HCT116 (cell line): Measurements from ENCODE around the gene TCF12. TPM values are rescaled to one million over a fixed set of nuclear protein-coding genes. Genes with fewer than 3 reads are reported as not detected.

Source experiments
- ATAC-seq: fragments of 200-7000 bp; cut with Tn5 transposase; 2 replicates; pipeline ENCODE4 v1.9.1; 2020; ENCODE audit warnings: mild to moderate bottlenecking, moderate library complexity
- BruUV-seq: library from RNA; stranded (reverse); fragments of 400-500 nt; replicated peaks from 2 replicates; lab custom pipeline; 2021; lab: Mats Ljungman, UMichigan
- CTCF ChIA-PET: fragments of 300-600 bp; sonication (Branson Sonifier 250); formaldehyde crosslinking; loops from one replicate; lab custom pipeline; 2021; ENCODE audit warnings: antibody characterized with exemption; lab: Charles Lee
- POLR2A ChIA-PET: fragments of 300-600, 350-600 bp; sonication (Branson Sonifier 250); formaldehyde crosslinking; loops from one replicate; lab custom pipeline; 2021; ENCODE audit warnings: antibody characterized with exemption; lab: Charles Lee
- RAD21 ChIA-PET, 2 experiments: fragments of 300-600 bp; sonication (Branson Sonifier 250); formaldehyde crosslinking; loops; one replicate each; lab custom pipeline; 2023; ENCODE audit warnings: low total read pairs in 2 of 2; ENCODE audit not compliant: uncharacterized antibody in 2 of 2, unreplicated experiment in 2 of 2, low non-redundant PET in 1 of 2; lab: Charles Lee
- DNase-seq: peaks from one replicate; pipeline ENCODE4 v3.0.0-alpha.2; 2010; ENCODE audit warnings: low read depth, low spot score
- H2AFZ ChIP-seq: fragments of 200-600 bp; shearing (Covaris generic), sonication (generic); 2 replicates; pipeline ENCODE4 v1.6.1; 2017; ENCODE audit warnings: low read depth, mixed run types, mixed read lengths, antibody characterized with exemption, low read length; ENCODE audit not compliant: poor library complexity, severe bottlenecking
- H3K27ac ChIP-seq: 2 replicates; pipeline ENCODE4 v1.5.1; 2012; ENCODE audit warnings: low read depth, low read length
- H3K27me3 ChIP-seq: fragments of 200-600 bp; sonication (generic); 2 replicates; pipeline ENCODE4 v1.6.1; 2016; ENCODE audit warnings: mixed run types, low read length, mixed read lengths; ENCODE audit not compliant: insufficient read depth
- H3K36me3 ChIP-seq, 2 experiments: fragments of 200-500 bp in 1 of 2; fragments of 200-600 bp in 1 of 2; sonication (Bioruptor generic) in 1 of 2; sonication (generic) in 1 of 2; 2 replicates each; pipeline versions ENCODE4 v1.5.1 to v1.6.1; 2014 to 2016; ENCODE audit warnings: low read length in 2 of 2, inconsistent platforms in 1 of 2, mixed read lengths in 1 of 2, mixed run types in 1 of 2; ENCODE audit not compliant: insufficient read depth in 2 of 2, control insufficient read depth in 1 of 2
- H3K4me1 ChIP-seq, 2 experiments: fragments of 200-600 bp in 1 of 2; sonication (generic) in 1 of 2; 2 replicates each; pipeline versions ENCODE4 v1.5.1 to v1.6.1; 2012 to 2017; ENCODE audit warnings: low read length in 2 of 2, inconsistent platforms in 1 of 2, mild to moderate bottlenecking in 1 of 2, mixed read lengths in 1 of 2, mixed run types in 1 of 2, moderate library complexity in 1 of 2; ENCODE audit not compliant: insufficient read depth in 2 of 2, control insufficient read depth in 1 of 2
- H3K4me2 ChIP-seq: fragments of 200-600 bp; sonication (generic); 2 replicates; pipeline ENCODE4 v1.6.1; 2017; ENCODE audit warnings: mixed run types, low read length, mixed read lengths
- H3K4me3 ChIP-seq, 2 experiments: fragments of 200-600 bp in 1 of 2; sonication (generic) in 1 of 2; replicated peaks in 1 of 2; 2 replicates each; pipeline ENCODE4 v1.5.1; 2011 to 2016; ENCODE audit warnings: low read length in 2 of 2, control low read depth in 1 of 2, low read depth in 1 of 2, mild to moderate bottlenecking in 1 of 2, mixed read lengths in 1 of 2, mixed run types in 1 of 2
- H3K79me2 ChIP-seq: fragments of 200-600 bp; sonication (generic); 2 replicates; pipeline ENCODE4 v1.6.1; 2017; ENCODE audit warnings: mild to moderate bottlenecking, mixed run types, low read length, moderate library complexity, mixed read lengths; ENCODE audit not compliant: insufficient read depth
- H3K9ac ChIP-seq: fragments of 200-600 bp; sonication (generic); 2 replicates; pipeline ENCODE4 v1.6.1; 2016; ENCODE audit warnings: low read length, mixed read lengths
- H3K9me2 ChIP-seq: fragments of 200-600 bp; sonication (generic), shearing (Covaris generic); 2 replicates; pipeline ENCODE4 v1.6.1; 2017; ENCODE audit warnings: mixed run types, mild to moderate bottlenecking, moderate library complexity; ENCODE audit not compliant: insufficient read depth
- H3K9me3 ChIP-seq, 2 experiments: fragments of 200-500 bp in 1 of 2; fragments of 200-600 bp in 1 of 2; sonication (Bioruptor generic) in 1 of 2; sonication (generic) in 1 of 2; 2 replicates each; pipeline ENCODE4 v1.6.1; 2014 to 2017; ENCODE audit warnings: low read length in 2 of 2, mixed read lengths in 2 of 2, inconsistent platforms in 1 of 2, low read depth in 1 of 2, mild to moderate bottlenecking in 1 of 2, mixed run types in 1 of 2, moderate library complexity in 1 of 2; ENCODE audit not compliant: control insufficient read depth in 1 of 2, insufficient read depth in 1 of 2
- H4K20me1 ChIP-seq: fragments of 200-600 bp; sonication (generic), shearing (Covaris generic); 2 replicates; pipeline ENCODE4 v1.6.1; 2017; ENCODE audit warnings: mixed run types, mild to moderate bottlenecking, moderate library complexity; ENCODE audit not compliant: insufficient read depth
- CBX3 ChIP-seq: IDR thresholded peaks from 2 replicates; pipeline ENCODE4 v1.6.1; 2012; ENCODE audit warnings: low read depth
- CEBPB ChIP-seq: IDR thresholded peaks from 2 replicates; pipeline ENCODE4 v1.6.1; 2012; ENCODE audit warnings: low read depth
- EGR1 ChIP-seq: IDR thresholded peaks from 2 replicates; pipeline ENCODE4 v1.6.1; 2012; ENCODE audit warnings: low read depth
- ELF1 ChIP-seq: IDR thresholded peaks from 2 replicates; pipeline ENCODE4 v1.6.1; 2012; ENCODE audit warnings: low read depth, borderline replicate concordance
- EZH2phosphoT487 ChIP-seq: fragments of 200-600 bp; IDR thresholded peaks from 2 replicates; pipeline ENCODE4 v1.6.1; 2018; ENCODE audit warnings: antibody characterized with exemption, borderline replicate concordance
- FOSL1 ChIP-seq: IDR thresholded peaks from 2 replicates; pipeline ENCODE4 v1.6.1; 2012; ENCODE audit warnings: low read depth
- JUND ChIP-seq: IDR thresholded peaks from 2 replicates; pipeline ENCODE4 v1.6.1; 2012
- POLR2A ChIP-seq: IDR thresholded peaks from 2 replicates; pipeline ENCODE4 v1.7.0; 2011; ENCODE audit warnings: borderline replicate concordance; ENCODE audit not compliant: insufficient read depth, insufficient read length; ENCODE audit errors: extremely low read depth
- RAD21 ChIP-seq: IDR thresholded peaks from 2 replicates; pipeline ENCODE4 v1.6.1; 2012; ENCODE audit warnings: low read depth, mild to moderate bottlenecking
- REST ChIP-seq: IDR thresholded peaks from 2 replicates; pipeline ENCODE4 v1.6.1; 2012; ENCODE audit warnings: low read depth
- SIN3A ChIP-seq: IDR thresholded peaks from 2 replicates; pipeline ENCODE4 v1.6.1; 2012; ENCODE audit warnings: low read depth
- SP1 ChIP-seq: IDR thresholded peaks from 2 replicates; pipeline ENCODE4 v1.6.1; 2012; ENCODE audit warnings: low read depth
- SRF ChIP-seq: IDR thresholded peaks from 2 replicates; pipeline ENCODE4 v1.6.1; 2012; ENCODE audit warnings: low read depth
- ZNF274 ChIP-seq: fragments of 200-500 bp; sonication (Bioruptor generic); IDR thresholded peaks from 2 replicates; pipeline ENCODE4 v1.6.1; 2014; ENCODE audit warnings: mild to moderate bottlenecking, low read depth, low read length, inconsistent platforms
- intact Hi-C: fragments of 100-400 bp; cut with micrococcal nuclease; formaldehyde crosslinking; loops from 2 replicates; pipeline ENCODE4 v1.10.0; 2022
- total RNA-seq: library from RNA; stranded (reverse); gene quantifications from one replicate; pipeline ENCODE4 v1.2.1, GENCODE V29; 2021; ENCODE audit not compliant: unreplicated experiment
- TF ChIP-seq, protein P1 (sequence below): IDR thresholded peaks from 2 replicates; pipeline ENCODE4 v1.6.1; 2012
- TF ChIP-seq, protein P2 (sequence below), 3 experiments: fragments of 200-600 bp in 1 of 3; sonication (generic) in 1 of 3; IDR thresholded peaks in 2 of 3; conservative IDR thresholded peaks in 1 of 3; 2 replicates each; pipeline ENCODE4 v1.5.1; 2012 to 2017; ENCODE audit warnings: low read depth in 2 of 3, low read length in 2 of 3, antibody characterized with exemption in 1 of 3, borderline replicate concordance in 1 of 3, control low read depth in 1 of 3, mild to moderate bottlenecking in 1 of 3, mixed read lengths in 1 of 3, mixed run types in 1 of 3, moderate library complexity in 1 of 3; ENCODE audit not compliant: insufficient read depth in 1 of 3

TCF12 gene
- total RNA-seq, 1 experiment from 2014 or later: 71.6 TPM

DNA sequence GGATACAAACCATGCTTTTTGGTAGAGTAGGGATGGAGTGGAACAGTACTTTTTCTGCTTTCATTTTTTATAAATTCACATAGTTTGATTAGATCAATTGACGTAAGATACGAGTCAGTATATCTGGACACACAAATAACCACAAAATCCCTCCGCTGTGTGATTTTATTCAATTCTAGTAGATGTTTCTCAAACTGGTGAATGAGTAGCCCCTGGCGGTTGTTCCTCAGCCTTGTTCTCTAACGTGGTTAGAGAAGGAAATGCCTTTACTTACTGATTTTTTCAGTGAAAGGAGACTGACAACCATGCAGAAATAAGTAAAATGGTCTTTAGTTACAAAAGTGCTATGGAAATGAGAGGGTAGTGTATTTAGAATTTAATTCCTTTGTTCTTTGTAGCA lies 161.0 kb downstream of the TCF12 start:
- no peak overlapping the region for H2AFZ ChIP-seq
- peaks cover 33% of the 10 kb centered on the region for H3K79me2 ChIP-seq
- H3K4me2 ChIP-seq: no peak overlapping the region
- ATAC-seq: no peak
- intact Hi-C loops: no loop called here
- no peaks in the 10 kb centered on the region for H3K9me3 ChIP-seq
- no peaks in the 10 kb centered on the region for H3K4me1 ChIP-seq
- no peaks in the 10 kb centered on the region for H3K36me3 ChIP-seq
- peaks cover 4% of the 10 kb centered on the region; the same call in 1 of the 2 replicates for H4K20me1 ChIP-seq
- H3K27me3 ChIP-seq: no peaks in the 10 kb centered on the region
- no peaks in the 10 kb centered on the region for H3K9me2 ChIP-seq
- H3K4me3 ChIP-seq: no peak overlapping the region
- H3K27ac ChIP-seq: no peak overlapping the region
- H3K9ac ChIP-seq: no peak overlapping the region
- ChIA-PET POLR2A (no interaction called here), RAD21 (no interaction called here), CTCF (no interaction called here)
- BruUV-seq: no TSS peak
- TF ChIP-seq JUND (no peak), SIN3A (no peak), RAD21 (no peak), SP1 (no peak), EGR1 (no peak), SRF (no peak), FOSL1 (no peak)
- TF ChIP-seq, protein P1, sequence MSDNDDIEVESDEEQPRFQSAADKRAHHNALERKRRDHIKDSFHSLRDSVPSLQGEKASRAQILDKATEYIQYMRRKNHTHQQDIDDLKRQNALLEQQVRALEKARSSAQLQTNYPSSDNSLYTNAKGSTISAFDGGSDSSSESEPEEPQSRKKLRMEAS: no peak
- no peak for DNase-seq

DNA sequence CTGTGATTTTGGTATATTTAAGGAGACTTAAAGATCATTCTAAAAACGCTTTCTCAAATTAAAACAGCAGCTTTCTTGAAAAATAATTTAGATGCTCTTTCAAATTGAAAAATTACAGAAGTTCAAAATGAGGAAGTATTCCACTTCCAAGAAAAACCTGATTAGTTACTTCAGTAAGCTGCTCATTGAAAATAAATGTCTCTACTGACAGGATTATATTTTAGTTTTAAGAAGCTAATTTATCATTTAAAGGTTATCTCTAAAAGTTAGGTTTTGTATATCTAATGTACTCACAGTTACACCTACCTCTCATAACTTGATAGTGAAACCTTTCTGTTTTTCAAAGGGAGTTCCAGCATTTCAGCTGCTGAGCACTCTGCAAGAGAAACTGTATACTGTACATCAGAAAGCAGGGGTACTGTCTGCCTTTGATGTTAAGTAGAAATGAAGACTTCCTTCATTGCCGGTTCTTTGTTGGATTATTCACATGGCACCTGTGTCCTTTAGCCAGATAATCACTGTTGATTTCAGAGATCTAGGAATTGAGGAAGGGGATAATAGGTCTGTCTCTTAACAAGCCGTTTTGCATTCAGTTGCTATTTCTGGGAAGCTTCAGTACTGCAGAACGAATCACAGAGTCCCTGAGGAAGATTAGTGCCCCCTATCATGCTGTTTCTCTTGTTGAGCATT lies 161.6 kb downstream of the TCF12 start:
- H3K9me2 ChIP-seq: no peaks in the 10 kb centered on the region
- H2AFZ ChIP-seq: no peak overlapping the region
- H3K27ac ChIP-seq: no peak overlapping the region
- H4K20me1 ChIP-seq: peaks cover 4% of the 10 kb centered on the region; the same call in 1 of the 2 replicates
- intact Hi-C loops: no loop called here
- DNase-seq: no peak
- CTCF ChIA-PET: no interaction called here
- H3K79me2 ChIP-seq: peaks cover 33% of the 10 kb centered on the region
- no peaks in the 10 kb centered on the region for H3K9me3 ChIP-seq
- POLR2A ChIA-PET: no interaction called here
- H3K27me3 ChIP-seq: no peaks in the 10 kb centered on the region
- H3K4me2 ChIP-seq: no peak overlapping the region
- no peaks in the 10 kb centered on the region for H3K36me3 ChIP-seq
- RAD21 ChIA-PET: no interaction called here
- no peak for ATAC-seq
- no TSS peak for BruUV-seq
- H3K4me1 ChIP-seq: no peaks in the 10 kb centered on the region
- H3K9ac ChIP-seq: no peak overlapping the region
- H3K4me3 ChIP-seq: no peak overlapping the region
- TF ChIP-seq POLR2A: no peak
- TF ChIP-seq, protein P2, sequence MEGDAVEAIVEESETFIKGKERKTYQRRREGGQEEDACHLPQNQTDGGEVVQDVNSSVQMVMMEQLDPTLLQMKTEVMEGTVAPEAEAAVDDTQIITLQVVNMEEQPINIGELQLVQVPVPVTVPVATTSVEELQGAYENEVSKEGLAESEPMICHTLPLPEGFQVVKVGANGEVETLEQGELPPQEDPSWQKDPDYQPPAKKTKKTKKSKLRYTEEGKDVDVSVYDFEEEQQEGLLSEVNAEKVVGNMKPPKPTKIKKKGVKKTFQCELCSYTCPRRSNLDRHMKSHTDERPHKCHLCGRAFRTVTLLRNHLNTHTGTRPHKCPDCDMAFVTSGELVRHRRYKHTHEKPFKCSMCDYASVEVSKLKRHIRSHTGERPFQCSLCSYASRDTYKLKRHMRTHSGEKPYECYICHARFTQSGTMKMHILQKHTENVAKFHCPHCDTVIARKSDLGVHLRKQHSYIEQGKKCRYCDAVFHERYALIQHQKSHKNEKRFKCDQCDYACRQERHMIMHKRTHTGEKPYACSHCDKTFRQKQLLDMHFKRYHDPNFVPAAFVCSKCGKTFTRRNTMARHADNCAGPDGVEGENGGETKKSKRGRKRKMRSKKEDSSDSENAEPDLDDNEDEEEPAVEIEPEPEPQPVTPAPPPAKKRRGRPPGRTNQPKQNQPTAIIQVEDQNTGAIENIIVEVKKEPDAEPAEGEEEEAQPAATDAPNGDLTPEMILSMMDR (IDR thresholded peaks at IDR 0.05 in 2 of 3, conservative IDR thresholded peaks at IDR 0.05 in 1 of 3; ENCODE audit: borderline replicate concordance in 1 of 3, insufficient read depth in 1 of 3, low read depth in 2 of 3, low read length in 2 of 3): no peak
- no peak for TF ChIP-seq ELF1
- TF ChIP-seq FOSL1: no peak
- TF ChIP-seq ZNF274: no peak
- no peak for TF ChIP-seq REST
- no peak for TF ChIP-seq CBX3
- TF ChIP-seq SRF: no peak
- no peak for TF ChIP-seq CEBPB
- TF ChIP-seq, protein P1: no peak
- TF ChIP-seq EZH2phosphoT487: no peak
